GM18951 (cell line): ENCODE data around the gene STPG2.
"Not testable (repeated sequence)": the region's sequence is repeated elsewhere in the genome, so short reads cannot be mapped to it uniquely, and the experiment has no call there.

Experiments used
- POLR2A ChIP-seq: IDR thresholded peaks from 4 replicates; pipeline ENCODE4 v1.6.1; 2011; ENCODE audit warnings: mild to moderate bottlenecking; ENCODE audit not compliant: insufficient read length, insufficient read depth; ENCODE audit errors: extremely low read depth
- in situ Hi-C: fragments of 300-500 bp; cut with MboI; formaldehyde crosslinking; loops from one replicate; pipeline ENCODE4 v1.12.0; 2022; ENCODE audit warnings: low sequenced_read_pairs, mixed read lengths, inconsistent platforms; ENCODE audit not compliant: unreplicated experiment

The STPG2 gene

DNA sequence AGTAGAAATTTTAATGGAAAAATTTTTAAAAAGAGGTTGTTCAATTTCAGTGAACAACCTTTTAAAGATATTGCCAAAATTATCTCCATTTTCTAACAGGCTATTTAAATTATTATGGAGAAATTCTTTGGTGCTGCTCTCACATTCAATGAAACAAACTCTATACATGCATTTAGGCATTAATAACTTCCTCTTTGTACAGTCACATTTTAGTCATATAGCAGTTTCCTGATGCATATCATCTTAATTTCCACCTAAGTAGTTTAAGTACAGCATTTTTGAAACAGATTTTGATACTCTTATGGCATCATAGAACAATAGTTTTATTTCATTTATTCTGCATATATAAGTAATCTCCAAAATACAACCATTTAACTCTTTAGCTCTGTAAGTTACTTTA is 500.1 kb downstream of the STPG2 start:
- TF ChIP-seq POLR2A = no peak
- in situ Hi-C loops = no loop called here

DNA sequence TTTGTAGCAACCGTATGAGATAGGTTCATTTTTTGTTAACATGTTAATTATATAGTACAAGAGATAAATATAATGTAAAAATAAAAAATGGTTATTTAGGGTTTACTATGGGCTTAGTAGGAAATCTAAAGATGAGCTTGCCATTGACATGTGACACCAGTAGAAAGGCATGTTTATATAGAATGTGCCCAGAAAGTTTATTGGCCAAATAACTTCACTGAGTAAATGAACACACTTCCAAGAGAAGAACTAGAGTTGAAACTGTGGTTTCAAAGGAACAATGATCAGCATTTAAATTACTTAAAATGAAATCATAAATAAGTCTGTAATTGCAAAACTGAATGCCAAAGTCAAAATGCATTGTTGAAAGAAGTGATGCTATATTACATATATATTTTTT is 503.3 kb downstream of the STPG2 start:
- in situ Hi-C loops = no loop called here
- no peak for TF ChIP-seq POLR2A

DNA sequence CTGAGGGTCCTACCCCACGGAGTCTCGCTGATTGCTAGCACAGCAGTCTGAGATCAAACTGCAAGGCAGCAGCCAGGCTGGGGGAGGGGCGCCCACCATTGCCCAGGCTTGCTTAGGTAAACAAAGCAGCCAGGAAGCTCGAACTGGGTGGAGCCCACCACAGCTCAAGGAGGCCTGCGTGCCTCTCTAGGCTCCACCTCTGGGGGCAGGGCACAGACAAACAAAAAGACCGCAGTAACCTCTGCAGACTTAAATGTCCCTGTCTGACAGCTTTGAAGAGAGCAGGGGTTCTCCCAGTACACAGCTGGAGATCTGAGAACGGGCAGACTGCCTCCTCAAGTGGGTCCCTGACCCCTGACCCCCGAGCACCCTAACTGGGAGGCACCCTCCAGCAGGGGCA is 509.4 kb downstream of the STPG2 start:
- in situ Hi-C loops = not testable (repeated sequence)

DNA sequence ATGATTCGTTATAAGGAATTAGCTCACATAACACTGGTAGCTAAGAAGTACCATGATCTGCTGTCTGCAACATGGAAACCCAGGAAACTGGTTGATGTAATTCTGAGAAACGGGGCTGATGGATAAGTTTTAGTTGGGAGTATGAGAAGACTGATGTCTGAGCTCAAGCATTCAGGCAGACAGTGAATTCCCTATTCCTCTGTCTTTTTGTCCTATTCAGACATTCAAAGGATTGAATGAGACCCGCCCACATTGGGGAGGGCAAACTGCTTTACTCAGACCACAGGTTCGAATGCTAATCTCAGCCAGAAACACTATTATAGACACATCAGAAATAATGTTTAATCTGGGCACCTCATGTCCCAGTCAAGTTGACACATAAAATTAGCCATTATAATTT is 515.5 kb downstream of the STPG2 start:
- TF ChIP-seq POLR2A = no peak
- in situ Hi-C loops = no loop called here

DNA sequence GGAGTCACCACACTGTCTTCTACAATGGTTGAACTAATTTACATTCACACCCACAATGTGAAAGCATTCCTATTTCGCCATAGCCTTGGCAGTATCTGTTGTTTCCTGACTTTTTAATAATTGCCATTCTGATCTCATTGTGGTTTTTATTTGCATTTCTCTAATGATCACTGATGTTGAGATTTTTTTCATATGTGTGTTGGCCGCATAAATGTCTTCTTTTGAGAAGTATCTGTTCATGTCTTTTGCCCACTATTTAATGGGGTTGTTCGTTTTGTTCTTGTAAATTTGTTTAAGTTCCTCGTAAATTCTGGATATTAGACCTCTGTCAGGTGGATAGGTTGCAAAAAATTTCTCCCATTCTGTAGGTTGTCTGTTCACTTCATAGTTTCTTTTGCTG is 519.1 kb downstream of the STPG2 start:
- in situ Hi-C loops = no loop called here
- TF ChIP-seq POLR2A = no peak

DNA sequence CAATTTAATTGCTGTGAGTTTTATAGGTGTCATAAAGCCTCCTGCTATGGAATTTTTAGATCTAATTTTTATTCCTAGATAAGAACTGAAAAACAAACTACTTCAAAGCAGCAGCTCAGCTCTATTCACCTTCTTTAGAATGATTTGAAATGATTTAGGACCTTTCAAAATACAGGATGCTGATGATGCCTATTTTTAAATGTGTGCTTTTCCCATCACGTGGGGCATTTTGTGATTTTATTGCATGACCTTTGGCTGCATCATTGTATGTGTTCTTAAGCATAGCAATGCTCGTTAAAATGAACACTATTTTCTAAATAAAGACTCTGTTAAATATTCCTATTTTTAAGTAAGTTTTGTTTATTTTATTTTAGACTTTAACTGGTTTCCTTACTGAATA is 537.3 kb downstream of the STPG2 start:
- no peak for TF ChIP-seq POLR2A
- in situ Hi-C loops = no loop called here

DNA sequence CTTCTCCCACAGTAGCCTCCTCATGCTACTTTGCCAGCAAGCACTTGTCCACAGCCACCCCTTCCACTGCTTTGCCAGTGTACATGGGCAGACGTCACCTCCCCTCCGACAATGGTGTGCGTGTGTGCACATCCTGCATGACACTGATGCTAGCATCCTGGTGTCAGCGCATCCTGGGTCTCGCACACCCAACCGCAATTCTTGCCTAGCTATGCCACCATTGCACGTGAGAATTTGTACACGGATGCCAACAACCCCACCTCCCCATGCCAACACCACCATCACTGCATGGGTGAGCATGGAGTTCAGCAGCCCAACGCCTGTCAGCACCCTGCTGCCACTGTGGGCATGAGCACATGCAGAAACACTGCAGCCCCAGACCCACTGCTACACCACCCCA is 550.0 kb downstream of the STPG2 start:
- in situ Hi-C loops = no loop called here
- no peak for TF ChIP-seq POLR2A

DNA sequence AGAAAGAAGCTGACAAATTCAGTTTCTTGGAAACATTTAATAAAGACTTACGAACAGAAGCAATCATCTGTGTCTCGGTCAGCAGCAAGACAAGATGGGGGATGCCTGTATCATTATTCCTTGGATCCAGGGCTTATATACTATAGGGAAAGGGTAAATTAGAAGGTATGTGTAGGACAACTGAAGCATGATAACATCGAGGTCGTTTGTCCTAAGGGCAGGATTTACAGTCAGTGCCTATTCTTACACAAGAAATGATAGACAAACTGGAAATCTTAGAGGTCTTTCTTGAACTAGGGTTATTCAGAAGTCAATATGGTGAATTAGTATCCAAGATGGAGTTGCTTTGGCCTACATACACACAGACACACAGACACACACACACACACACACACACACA is 553.0 kb downstream of the STPG2 start:
- in situ Hi-C loops = no loop called here
- no peak for TF ChIP-seq POLR2A

DNA sequence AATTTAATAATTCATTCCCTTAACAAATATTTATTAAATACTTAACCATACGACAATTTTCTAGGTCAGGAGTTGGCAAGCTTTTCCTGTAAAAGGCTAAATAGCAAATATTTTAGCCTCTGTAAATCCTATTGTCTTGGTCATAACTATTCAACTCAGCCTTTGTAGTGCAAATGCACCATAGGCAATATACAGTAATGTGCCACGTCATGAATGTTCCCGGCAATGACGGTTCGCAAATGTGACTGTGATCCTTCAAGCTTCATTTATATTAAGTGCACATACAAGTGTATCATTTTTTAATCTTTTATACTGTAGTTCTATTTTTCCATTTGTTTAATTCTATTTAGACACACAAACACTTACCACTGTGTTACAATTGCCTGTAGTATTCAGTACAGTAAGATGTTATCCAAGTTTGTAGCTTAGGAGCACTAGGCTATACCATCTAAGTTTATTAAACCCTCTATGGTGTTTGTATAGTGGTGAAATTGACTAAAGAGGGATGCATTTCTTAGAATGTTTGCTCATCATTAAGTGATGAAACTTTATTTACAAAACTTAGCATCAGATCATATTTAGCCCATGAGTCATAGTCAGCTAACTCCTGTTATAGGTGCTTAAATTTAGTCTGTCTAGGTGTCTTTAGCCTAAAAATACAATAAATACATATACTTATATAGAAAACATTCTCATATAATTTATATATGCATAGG is 553.6 kb downstream of the STPG2 start:
- in situ Hi-C loops = no loop called here
- TF ChIP-seq POLR2A = no peak

DNA sequence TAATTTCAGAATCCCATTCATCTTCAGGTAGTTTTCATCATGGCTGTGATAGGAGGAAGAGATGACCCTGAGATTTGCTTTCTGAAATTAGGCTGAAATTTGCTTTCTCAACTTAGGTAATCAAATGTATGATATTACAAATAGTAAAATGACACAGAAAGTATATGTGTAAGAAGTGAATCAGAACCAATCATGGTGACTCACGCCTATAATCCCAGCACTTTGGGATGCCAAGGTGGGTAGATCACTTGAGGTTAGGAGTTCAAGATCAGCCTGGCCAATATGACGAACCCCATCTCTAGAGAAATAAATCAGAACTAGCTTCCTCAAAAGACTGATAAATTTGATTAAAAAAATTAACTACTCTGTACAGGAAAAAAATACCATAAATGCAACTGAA is 555.4 kb downstream of the STPG2 start:
- TF ChIP-seq POLR2A = no peak
- in situ Hi-C loops = no loop called here

DNA sequence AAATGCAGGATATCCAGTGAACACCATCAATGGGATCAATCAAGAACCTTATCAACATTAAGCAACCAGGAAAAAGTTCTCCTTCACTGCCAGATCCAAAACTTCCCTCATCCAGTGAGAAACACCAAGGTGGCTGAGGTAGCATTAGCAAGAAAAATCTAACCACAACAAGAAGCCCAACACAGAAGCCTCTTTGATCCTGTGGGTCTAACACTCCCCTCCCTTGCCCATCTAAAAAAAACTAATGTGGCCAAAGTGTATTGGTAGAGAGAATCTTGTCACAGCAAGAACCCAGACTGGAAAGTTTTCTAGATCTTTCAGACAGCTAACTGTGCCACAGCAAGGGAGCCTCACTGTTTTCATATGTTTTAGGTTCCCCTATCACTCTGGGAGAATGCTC is 558.0 kb downstream of the STPG2 start:
- TF ChIP-seq POLR2A = no peak
- in situ Hi-C loops = no loop called here

DNA sequence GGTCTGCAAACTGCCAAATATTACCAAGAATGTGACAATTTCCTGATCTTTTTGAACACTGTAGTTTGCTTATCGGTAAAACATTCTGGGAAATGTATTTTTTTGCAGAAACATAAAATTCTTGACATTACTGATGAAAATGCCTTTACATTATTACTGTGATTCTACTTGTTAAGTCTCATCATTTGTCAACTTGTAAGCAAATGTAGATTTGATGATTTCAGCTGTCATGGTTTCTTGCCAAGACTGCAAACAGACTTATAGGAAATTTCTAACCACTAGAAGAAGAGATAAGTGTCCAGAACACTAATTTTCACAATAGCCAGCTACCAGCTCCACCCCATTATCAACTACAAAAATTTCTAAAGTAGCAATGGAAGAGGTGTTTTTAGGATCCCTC is 560.4 kb downstream of the STPG2 start:
- in situ Hi-C loops = no loop called here
- no peak for TF ChIP-seq POLR2A

DNA sequence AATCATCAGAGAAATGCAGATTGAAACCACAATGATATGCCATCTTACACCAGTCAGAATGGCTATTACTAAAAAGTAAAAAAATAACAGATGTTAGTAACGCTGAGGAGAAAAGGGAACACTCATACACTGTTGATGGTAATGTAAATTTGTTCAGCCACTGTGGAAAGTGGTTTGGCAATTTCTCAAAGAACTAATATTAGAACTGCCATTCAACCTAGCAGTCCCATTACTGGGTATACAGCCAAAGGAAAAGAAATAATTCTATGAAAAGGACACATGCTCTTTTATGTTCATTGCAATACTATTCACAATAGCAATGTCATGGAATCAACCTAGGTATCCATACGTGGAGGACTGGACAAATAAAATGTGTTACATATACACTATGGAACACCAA is 566.3 kb downstream of the STPG2 start:
- no peak for TF ChIP-seq POLR2A
- in situ Hi-C loops = no loop called here

DNA sequence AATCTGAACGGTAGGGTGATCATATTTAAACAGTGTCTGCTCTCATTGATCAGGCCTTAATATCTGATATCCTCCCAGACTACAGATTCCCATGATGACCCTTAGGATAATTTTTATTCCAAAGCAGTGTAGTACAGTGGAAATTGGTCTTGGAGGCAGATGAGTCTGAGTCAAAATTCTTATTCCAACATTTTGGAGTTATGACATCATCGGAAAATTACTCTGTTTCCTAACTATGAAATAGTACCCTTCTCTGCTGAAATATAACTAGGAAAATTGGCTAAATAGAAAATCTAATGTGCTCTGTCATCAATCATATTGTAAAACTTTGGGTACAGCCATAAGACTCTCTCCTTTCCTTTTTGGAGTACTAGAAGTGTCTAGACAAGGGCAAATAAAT is 583.3 kb downstream of the STPG2 start:
- in situ Hi-C loops = no loop called here
- no peak for TF ChIP-seq POLR2A

DNA sequence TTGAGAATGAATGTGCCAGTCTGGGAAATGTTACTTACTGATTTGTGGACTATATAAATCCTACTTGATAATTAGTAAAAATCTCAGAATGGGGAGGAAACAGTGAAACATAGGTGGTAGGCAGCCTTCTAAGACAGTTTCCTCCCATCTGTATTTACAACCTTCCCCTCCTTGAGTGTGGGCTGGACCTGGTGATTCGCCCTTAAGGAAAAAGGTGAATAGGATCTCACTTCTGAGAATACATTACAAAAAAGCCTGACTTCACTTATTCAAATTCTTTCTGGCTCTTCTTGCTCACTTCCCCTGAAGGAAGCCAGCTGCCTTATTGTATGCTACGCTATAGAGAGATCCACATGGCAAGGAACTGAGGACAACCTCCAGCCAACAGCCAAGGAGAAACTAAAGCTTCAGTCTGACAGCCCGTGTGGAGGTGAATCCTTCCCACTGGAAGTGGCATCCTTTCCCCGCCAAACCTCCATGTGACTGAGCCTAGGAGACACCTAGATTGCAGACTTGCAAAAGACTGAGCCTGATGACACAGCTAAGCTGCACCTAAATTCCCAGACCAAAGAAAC is 585.0 kb downstream of the STPG2 start:
- TF ChIP-seq POLR2A = no peak
- in situ Hi-C loops = no loop called here

DNA sequence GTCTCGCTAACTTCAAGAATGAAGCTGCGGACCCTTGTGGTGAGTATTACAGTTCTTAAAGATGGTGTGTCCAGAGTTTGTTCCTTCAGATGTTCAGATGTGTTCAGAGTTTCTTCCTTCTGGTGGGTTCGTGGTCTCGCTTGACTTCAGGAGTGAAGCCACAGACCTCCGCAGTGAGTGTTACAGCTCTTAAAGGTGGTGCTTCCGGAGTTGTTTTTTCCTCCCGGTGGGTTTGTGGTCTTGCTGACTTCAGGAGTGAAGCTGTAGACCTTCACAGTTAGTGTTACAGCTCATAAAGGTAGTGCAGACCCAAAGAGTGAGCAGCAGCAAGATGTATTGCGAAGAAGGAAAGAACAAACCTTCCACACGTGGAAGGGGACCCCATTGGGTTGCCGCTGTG is 592.6 kb downstream of the STPG2 start:
- in situ Hi-C loops = not testable (repeated sequence)
